ENCODE results near the gene PLPP7.
"Not testable (repeated sequence)": the region's sequence is repeated elsewhere in the genome, so short reads cannot be mapped to it uniquely, and the experiment has no call there.

The PLPP7 gene

DNA sequence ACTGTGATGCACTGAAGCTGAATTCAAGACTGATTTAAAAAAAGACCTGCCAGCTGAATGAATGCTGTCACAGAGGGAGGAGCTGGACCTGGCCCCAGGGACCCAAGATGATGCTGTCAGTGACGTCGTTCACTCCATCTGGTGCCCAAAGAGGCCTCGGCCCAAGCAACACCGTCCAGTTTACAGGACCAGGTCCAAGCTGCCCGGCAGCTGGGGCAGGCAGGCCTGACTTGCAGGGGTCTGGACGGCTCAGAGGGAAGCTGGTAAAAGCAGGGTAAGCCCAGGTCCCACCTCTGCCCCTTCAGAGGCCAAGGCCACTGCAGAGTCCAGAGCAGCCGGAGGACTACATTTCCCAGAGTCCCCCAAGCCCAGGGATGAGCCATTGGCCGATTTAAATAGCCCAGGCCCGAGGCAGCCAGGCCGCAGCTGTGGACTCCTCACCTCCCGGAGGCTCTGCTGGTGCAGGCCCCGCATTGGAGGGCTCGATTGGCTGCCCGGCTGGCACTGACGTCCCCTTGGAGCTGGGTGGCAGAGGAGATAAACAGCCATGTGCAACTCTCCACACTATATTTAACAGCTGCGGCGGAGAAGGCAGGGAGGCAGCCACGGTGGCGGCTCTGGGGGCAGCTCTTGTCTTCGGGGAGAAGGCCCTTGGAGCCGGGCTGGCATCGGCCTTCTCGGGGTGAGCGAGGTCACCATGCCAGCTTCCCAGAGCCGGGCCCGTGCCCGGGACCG, at the start of gene PLPP7:
TSS of gene PLPP7 (plus strand) at position 423 of the 735 bp plus-strand sequence. CDS start at position 698, 275 bp downstream.
- TF ChIP-seq, protein P1, sequence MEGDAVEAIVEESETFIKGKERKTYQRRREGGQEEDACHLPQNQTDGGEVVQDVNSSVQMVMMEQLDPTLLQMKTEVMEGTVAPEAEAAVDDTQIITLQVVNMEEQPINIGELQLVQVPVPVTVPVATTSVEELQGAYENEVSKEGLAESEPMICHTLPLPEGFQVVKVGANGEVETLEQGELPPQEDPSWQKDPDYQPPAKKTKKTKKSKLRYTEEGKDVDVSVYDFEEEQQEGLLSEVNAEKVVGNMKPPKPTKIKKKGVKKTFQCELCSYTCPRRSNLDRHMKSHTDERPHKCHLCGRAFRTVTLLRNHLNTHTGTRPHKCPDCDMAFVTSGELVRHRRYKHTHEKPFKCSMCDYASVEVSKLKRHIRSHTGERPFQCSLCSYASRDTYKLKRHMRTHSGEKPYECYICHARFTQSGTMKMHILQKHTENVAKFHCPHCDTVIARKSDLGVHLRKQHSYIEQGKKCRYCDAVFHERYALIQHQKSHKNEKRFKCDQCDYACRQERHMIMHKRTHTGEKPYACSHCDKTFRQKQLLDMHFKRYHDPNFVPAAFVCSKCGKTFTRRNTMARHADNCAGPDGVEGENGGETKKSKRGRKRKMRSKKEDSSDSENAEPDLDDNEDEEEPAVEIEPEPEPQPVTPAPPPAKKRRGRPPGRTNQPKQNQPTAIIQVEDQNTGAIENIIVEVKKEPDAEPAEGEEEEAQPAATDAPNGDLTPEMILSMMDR (IDR thresholded peaks at IDR 0.05; ENCODE audit: low read length, missing control alignments), result no peak
- DNase-seq (ENCODE audit: low read depth), result peak; percentile 56
- H3K4me3 ChIP-seq (replicated peaks; ENCODE audit: low read depth, low read length), result peak within 1 kb of the TSS; percentile 27

DNA sequence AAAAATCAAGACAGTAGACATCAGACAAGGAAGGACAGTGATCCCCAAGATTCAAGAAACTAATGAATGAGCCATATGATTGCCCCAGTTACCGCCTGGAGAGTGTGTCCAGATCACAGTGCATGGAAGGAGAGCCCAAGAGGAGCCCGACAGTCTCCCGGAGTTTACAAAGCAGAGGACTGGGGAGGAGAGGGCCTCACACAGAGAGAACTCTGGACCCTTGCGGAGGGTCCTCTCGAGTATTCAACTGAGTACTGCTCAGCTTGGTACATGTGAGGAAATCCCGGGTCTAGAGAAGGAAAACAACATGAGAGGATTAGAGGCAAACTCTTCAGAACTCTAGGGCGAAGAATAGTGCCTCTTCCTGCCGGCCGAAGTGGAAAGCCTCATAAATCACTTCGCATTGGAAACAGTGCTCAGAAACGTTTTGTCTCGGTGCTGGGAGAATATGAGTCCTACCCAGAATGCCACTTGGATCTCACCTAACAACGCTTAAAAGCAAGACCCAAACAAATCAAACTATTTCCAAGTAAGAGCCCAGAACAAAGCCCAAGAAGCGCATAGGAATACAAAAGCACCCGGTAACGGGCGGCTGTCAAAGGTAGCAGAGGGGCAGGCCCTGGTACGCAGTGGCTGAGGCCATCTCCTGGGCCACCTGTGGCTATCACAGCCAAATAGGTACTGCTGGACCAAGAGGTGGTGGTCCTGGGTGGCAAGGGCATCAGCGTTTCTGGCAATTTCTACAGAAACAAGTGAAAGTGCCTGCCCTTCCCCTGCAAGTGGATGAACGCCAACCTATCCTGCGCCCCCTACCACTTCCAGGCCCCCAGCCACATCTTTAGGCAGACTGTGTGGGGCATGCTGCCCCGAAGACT, 49.2 kb upstream of the PLPP7 start:
- DNase-seq (ENCODE audit: low read depth), result no peak
- no peak overlapping the region for H3K4me3 ChIP-seq (replicated peaks; ENCODE audit: low read depth, low read length)
- TF ChIP-seq, protein P1 (IDR thresholded peaks at IDR 0.05; ENCODE audit: low read length, missing control alignments), result no peak

DNA sequence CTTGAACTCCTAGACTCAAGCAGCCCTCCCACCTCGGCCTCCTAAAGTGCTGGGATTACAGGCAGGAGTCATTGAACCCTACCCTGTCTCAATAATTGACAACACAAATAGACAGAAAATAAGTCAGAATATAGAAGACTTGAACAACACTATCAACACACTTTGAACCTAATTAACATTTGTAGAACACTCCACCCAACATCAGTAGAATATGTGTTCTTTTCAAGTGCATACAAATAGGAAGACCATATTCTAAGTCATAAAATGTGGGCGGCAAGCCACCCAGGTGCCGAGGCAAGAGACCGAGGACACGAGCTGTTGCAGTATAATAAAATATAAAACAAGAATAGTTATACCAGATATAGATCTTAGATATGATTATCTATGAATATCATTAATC, 45.2 kb upstream of the PLPP7 start:
- not testable (repeated sequence) for H3K4me3 ChIP-seq (replicated peaks; ENCODE audit: low read depth, low read length); DNase-seq (ENCODE audit: low read depth)

DNA sequence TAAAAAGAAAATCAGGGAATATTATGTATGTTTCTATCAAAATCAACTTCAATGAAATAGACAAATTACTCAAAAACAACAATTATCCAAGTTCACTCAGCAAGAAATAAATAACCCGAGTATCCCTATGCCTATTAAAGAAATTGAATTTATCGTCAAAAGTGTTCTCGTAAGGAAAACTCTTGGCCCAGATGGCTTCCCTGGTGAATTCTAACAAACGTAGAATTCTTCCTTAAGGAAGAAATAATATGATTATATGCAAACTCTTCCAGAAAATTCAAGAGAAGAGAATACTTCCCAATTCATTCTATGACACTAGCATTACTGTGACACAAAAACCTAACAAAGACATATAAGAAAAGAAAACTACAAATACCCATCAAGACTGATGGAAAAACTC, 42.9 kb upstream of the PLPP7 start:
- DNase-seq (ENCODE audit: low read depth), result no peak
- TF ChIP-seq, protein P1 (IDR thresholded peaks at IDR 0.05; ENCODE audit: low read length, missing control alignments), result no peak
- H3K4me3 ChIP-seq (replicated peaks; ENCODE audit: low read depth, low read length), result no peak overlapping the region

DNA sequence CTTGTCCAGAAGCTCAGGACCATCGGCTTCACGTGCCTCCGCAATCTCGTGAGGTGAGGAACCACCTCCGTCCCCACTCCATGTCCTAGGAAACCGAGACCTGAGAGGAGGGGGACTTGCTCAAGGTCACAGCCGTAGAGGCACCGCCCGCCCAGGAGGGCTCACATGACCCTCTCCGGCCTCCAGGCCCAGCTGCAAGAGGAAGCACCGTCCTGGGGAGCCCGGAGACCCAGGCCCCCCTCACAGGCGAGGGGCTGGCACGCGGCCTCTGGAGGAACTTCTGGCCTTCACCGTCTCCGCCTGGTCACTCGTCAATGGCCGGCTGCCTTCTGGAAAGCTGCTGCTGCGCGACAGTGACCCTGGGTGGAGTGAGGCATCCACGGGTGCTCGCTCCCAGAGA, 37.4 kb upstream of the PLPP7 start:
- H3K4me3 ChIP-seq (replicated peaks; ENCODE audit: low read depth, low read length), result no peak overlapping the region
- DNase-seq (ENCODE audit: low read depth), result no peak
- TF ChIP-seq, protein P1 (IDR thresholded peaks at IDR 0.05; ENCODE audit: low read length, missing control alignments), result no peak

DNA sequence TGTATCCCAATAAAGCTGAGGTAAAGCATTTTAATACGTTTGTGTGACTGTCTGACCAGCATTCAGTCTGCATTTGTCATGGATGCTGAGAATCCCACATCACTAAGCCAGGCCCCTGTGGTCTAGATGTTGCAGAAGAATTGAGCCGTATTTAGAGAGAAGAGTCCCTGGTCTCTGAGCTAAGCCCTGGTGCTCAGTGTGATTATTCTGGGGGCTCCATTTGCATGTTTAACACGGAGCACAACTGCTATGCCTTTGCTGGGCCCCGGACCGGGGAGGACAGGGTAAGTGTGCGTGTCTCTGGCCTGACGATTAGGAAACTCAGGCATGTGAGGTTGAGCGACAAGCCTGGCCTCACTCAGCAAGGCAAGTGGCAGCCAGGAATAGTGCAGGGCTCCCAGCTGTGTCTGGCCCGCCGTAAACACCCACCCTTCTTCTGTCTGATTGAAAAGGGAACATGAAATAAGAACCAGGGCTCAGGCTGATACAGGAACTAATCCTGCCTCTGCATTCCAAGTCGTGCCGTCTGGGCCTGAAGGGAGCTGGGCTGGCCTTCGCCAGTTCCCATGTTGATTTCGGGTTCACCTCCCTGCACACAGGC, 35.5 kb upstream of the PLPP7 start:
- H3K4me3 ChIP-seq (replicated peaks; ENCODE audit: low read depth, low read length), result no peak overlapping the region
- no peak for DNase-seq (ENCODE audit: low read depth)
- TF ChIP-seq, protein P1 (IDR thresholded peaks at IDR 0.05; ENCODE audit: low read length, missing control alignments), result no peak

DNA sequence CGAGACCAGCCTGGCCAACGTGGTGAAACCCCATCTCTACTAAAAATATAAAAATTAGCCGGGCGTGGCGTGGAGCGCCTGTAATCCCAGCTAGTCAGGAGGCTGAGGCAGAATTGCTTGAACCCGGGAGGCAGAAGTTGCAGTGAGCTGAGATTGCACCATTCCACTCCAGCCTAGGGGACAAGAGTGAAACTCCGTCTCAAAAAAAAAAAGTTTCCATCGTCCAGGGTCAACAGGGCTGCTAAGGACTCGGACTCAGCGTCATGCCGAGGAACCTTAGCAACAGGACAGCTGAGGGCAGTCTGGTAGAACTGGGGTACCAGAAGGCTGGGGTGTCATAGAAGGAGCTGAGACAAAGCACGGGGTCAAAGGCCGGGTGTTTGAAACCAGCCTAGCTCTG, 34.9 kb upstream of the PLPP7 start:
- DNase-seq (ENCODE audit: low read depth), result no peak
- TF ChIP-seq, protein P1 (IDR thresholded peaks at IDR 0.05; ENCODE audit: low read length, missing control alignments), result no peak
- no peak overlapping the region for H3K4me3 ChIP-seq (replicated peaks; ENCODE audit: low read depth, low read length)
